ENCODE results near the gene ELF5. TPM values are rescaled to one million over a fixed set of nuclear protein-coding genes. Genes with fewer than 3 reads are reported as not detected.

ELF5 gene
- total and polyA plus RNA-seq, 2 of the 13 experiments (the other 11 are each of a cell fraction or from before 2014, with no cell fraction given): 0.51 to 2.6 TPM

GRCh38 chr11:34529643-34530042 is 16.0 kb upstream of the ELF5 start:
- Histone ChIP-seq H3K9me3 (ENCODE audit: low read length) (peaks cover 9% of the 10 kb centered on the region; the same call in 1 of the 2 replicates), H2AFZ (ENCODE audit: low read length) (no peak overlapping the region), H3K27me3 (ENCODE audit: control insufficient read depth in 1 of 2, insufficient read depth in 2 of 2, low read length in 2 of 2) (peaks cover 1 to 6% of the 10 kb centered on the region in 2 experiments; a peak in 4 of 5 replicates), H3K4me2 (ENCODE audit: low read depth, low read length) (peak overlapping the region; percentile 48), H3K27ac (ENCODE audit: extremely low read length, insufficient read depth, low read length) (no peak overlapping the region), H3K4me3 (replicated peaks in 1 of 3; ENCODE audit: insufficient read depth in 1 of 3, low read depth in 2 of 3, low read length in 3 of 3) (no peak overlapping the region), H4K20me1 (ENCODE audit: insufficient read depth, low read length) (no peaks in the 10 kb centered on the region), H3K79me2 (ENCODE audit: insufficient read depth, low read length) (no peaks in the 10 kb centered on the region), H3K36me3 (replicated peaks in 1 of 2; ENCODE audit: control insufficient read depth in 1 of 2, insufficient read depth in 2 of 2, low read length in 2 of 2) (no peaks in the 10 kb centered on the region), H3K9ac (ENCODE audit: insufficient read depth, low read depth, low read length) (no peak overlapping the region), H3K4me1 (ENCODE audit: insufficient read depth, low read length) (peaks cover 51% of the 10 kb centered on the region)
- FAIRE-seq (no peak), DNase-seq (ENCODE audit: low spot score) (no peak), ATAC-seq (no peak)
- intact Hi-C loops (cut with micrococcal nuclease; ENCODE audit: unreplicated experiment) (loop anchor here (10.0 kb wide), 1 partner anchor 875 kb away; no protein-coding TSS in a partner anchor), in situ Hi-C loops (cut with HindIII; ENCODE audit: extremely low pct_ligation_motif_present, low pct_unique_long_range_greater_than_20kb) (no loop called here)
- TF ChIP-seq ZNF564 (CRISPR knock-in tag; IDR thresholded peaks at IDR 0.05) (no peak), ARID5B (CRISPR knock-in tag; IDR thresholded peaks at IDR 0.05) (0 out of 2 replicates have a peak, but pooled peaks have one; percentile 9)
- POLR2A ChIA-PET: no interaction called here
- WGBS (ENCODE audit: low lambda C conversion rate): 0% methylated on average over 1 of the region's 1 CpG
- CTCF ChIA-PET (ENCODE audit: low intra/inter-chr PET ratio, low total read pairs): no interaction called here
- no TSS peak for BruUV-seq (replicated peaks)

- ATAC-seq: peak; percentile 56
- no peak overlapping the region for H3K4me3 ChIP-seq (replicated peaks in 1 of 3; ENCODE audit: insufficient read depth in 1 of 3, low read depth in 2 of 3, low read length in 3 of 3)
- H3K9me3 ChIP-seq (ENCODE audit: low read length): peaks cover 4% of the 10 kb centered on the region; the same call in 1 of the 2 replicates
- no peak for DNase-seq (ENCODE audit: low spot score)
- H3K27ac ChIP-seq (ENCODE audit: extremely low read length, insufficient read depth, low read length): no peak overlapping the region
- H3K27me3 ChIP-seq (ENCODE audit: control insufficient read depth in 1 of 2, insufficient read depth in 2 of 2, low read length in 2 of 2): peaks cover 3 to 20% of the 10 kb centered on the region in 2 experiments
- CTCF ChIA-PET (ENCODE audit: low intra/inter-chr PET ratio, low total read pairs): no interaction called here
- intact Hi-C loops (cut with micrococcal nuclease; ENCODE audit: unreplicated experiment): loop anchor here (10.0 kb wide), 1 partner anchor 877 kb away; no protein-coding TSS in a partner anchor
- H3K79me2 ChIP-seq (ENCODE audit: insufficient read depth, low read length): no peaks in the 10 kb centered on the region
- no peaks in the 10 kb centered on the region for H3K36me3 ChIP-seq (replicated peaks in 1 of 2; ENCODE audit: control insufficient read depth in 1 of 2, insufficient read depth in 2 of 2, low read length in 2 of 2)
- H3K4me1 ChIP-seq (ENCODE audit: insufficient read depth, low read length): peaks cover 55% of the 10 kb centered on the region
- FAIRE-seq: no peak
- 0% methylated on average over 2 of the region's 2 CpGs for WGBS (ENCODE audit: low lambda C conversion rate)
- H3K9ac ChIP-seq (ENCODE audit: insufficient read depth, low read depth, low read length): no peak overlapping the region
- no peaks in the 10 kb centered on the region for H4K20me1 ChIP-seq (ENCODE audit: insufficient read depth, low read length)
- BruUV-seq (replicated peaks): no TSS peak
- POLR2A ChIA-PET: interaction anchor here (1.1 kb wide), 1 partner anchor 11 kb away, joined by 3 read pairs; no protein-coding TSS in a partner anchor
- no peak overlapping the region for H2AFZ ChIP-seq (ENCODE audit: low read length)
- peak overlapping the region; percentile 52 for H3K4me2 ChIP-seq (ENCODE audit: low read depth, low read length)
- in situ Hi-C loops (cut with HindIII; ENCODE audit: extremely low pct_ligation_motif_present, low pct_unique_long_range_greater_than_20kb): no loop called here
- TF ChIP-seq TBX2 (CRISPR knock-in tag; IDR thresholded peaks at IDR 0.05; ENCODE audit: borderline replicate concordance) (0 out of 2 replicates have a peak, but pooled peaks have one; percentile 23), ARNT (IDR thresholded peaks at IDR 0.05) (no peak), BATF2 (CRISPR knock-in tag; IDR thresholded peaks at IDR 0.05) (no peak), TBP (CRISPR knock-in tag; IDR thresholded peaks at IDR 0.05) (no peak), ZNF883 (CRISPR knock-in tag; IDR thresholded peaks at IDR 0.05; ENCODE audit: not compliant biosample characterization) (no peak), KDM6A (CRISPR knock-in tag; IDR thresholded peaks at IDR 0.05; ENCODE audit: low read depth) (0 out of 2 replicates have a peak, but pooled peaks have one; percentile 14)
These were observed 14.5 kb upstream of the ELF5 start for GRCh38 chr11:34528072-34528471.

Measured in HepG2 (cell line).